ENCODE results near the gene GRIN2B. TPM values are rescaled to one million over a fixed set of nuclear protein-coding genes. Genes with fewer than 3 reads are reported as not detected.

The GRIN2B gene
- total RNA-seq, 1 donor from 2014 or later: 0.11 TPM

GRCh38 chr12:13973996-13974395 is 7.4 kb downstream of the GRIN2B start:
- H3K27me3 ChIP-seq: no peaks in the 10 kb centered on the region
- H3K9me3 ChIP-seq: no peaks in the 10 kb centered on the region
- intact Hi-C loops (cut with DNase I): no loop called here
- H3K36me3 ChIP-seq: no peaks in the 10 kb centered on the region
- DNase-seq (ENCODE audit: low spot score in 2 of 2): no peak
- TF ChIP-seq CTCF (IDR thresholded peaks at IDR 0.05): no peak
- H3K4me3 ChIP-seq: no peak overlapping the region
- H3K27ac ChIP-seq: no peak overlapping the region
- H3K4me1 ChIP-seq: no peaks in the 10 kb centered on the region

- Histone ChIP-seq H3K27me3 (no peaks in the 10 kb centered on the region), H3K4me3 (no peak overlapping the region), H3K27ac (no peak overlapping the region), H3K4me1 (no peaks in the 10 kb centered on the region), H3K9me3 (no peaks in the 10 kb centered on the region), H3K36me3 (no peaks in the 10 kb centered on the region)
- TF ChIP-seq CTCF (IDR thresholded peaks at IDR 0.05): no peak
- DNase-seq (ENCODE audit: low spot score in 2 of 2): no peak
- intact Hi-C loops (cut with DNase I): no loop called here
These were observed 10.6 kb downstream of the GRIN2B start for GRCh38 chr12:13970803-13971202.

GRCh38 chr12:13968281-13968680 is 13.1 kb downstream of the GRIN2B start:
- no peak overlapping the region for H3K4me3 ChIP-seq
- no peak for TF ChIP-seq CTCF (IDR thresholded peaks at IDR 0.05)
- H3K27ac ChIP-seq: no peak overlapping the region
- no peaks in the 10 kb centered on the region for H3K4me1 ChIP-seq
- no peaks in the 10 kb centered on the region for H3K9me3 ChIP-seq
- DNase-seq (ENCODE audit: low spot score in 2 of 2): no peak
- intact Hi-C loops (cut with DNase I): no loop called here
- no peaks in the 10 kb centered on the region for H3K27me3 ChIP-seq
- no peaks in the 10 kb centered on the region for H3K36me3 ChIP-seq

- Histone ChIP-seq H3K4me1 (no peaks in the 10 kb centered on the region), H3K27me3 (no peaks in the 10 kb centered on the region), H3K36me3 (no peaks in the 10 kb centered on the region), H3K4me3 (no peak overlapping the region), H3K27ac (no peak overlapping the region), H3K9me3 (no peaks in the 10 kb centered on the region)
- no peak for DNase-seq (ENCODE audit: low spot score in 2 of 2)
- no peak for TF ChIP-seq CTCF (IDR thresholded peaks at IDR 0.05)
- intact Hi-C loops (cut with DNase I): no loop called here
These were observed 16.7 kb downstream of the GRIN2B start for GRCh38 chr12:13964666-13965065.

DNA sequence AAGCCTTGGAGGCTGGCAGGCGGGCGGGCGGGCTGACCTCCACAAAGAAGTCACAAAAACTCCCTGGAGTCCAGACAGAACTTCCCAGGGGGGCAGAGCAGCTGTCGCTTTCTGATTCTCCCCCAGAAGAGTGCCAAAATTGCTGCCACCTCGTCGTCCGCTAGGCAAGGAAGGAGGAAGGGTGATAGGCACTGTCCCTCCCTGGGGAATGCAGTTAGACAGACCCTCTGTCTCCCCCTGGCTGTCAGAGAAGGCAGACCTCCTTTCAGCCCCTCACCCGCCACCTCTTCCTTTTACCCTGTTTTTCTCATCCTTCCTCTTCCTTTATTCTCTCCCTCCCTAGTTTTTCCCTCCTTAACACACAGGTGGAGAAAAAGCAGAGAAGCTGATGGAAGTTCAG is 18.7 kb downstream of the GRIN2B start:
- Histone ChIP-seq H3K4me3 (no peak overlapping the region), H3K27me3 (no peaks in the 10 kb centered on the region), H3K27ac (no peak overlapping the region), H3K4me1 (no peaks in the 10 kb centered on the region), H3K9me3 (no peaks in the 10 kb centered on the region), H3K36me3 (no peaks in the 10 kb centered on the region)
- intact Hi-C loops (cut with DNase I): no loop called here
- TF ChIP-seq CTCF (IDR thresholded peaks at IDR 0.05): no peak
- no peak for DNase-seq (ENCODE audit: low spot score in 2 of 2)

GRCh38 chr12:13961971-13962370 is 19.4 kb downstream of the GRIN2B start:
- intact Hi-C loops (cut with DNase I): no loop called here
- H3K27ac ChIP-seq: no peak overlapping the region
- TF ChIP-seq CTCF (IDR thresholded peaks at IDR 0.05): no peak

More at GRCh38 chr12:13961971-13962370, 19.4 kb downstream of the GRIN2B start:
- no peak for DNase-seq (ENCODE audit: low spot score in 2 of 2)
- Histone ChIP-seq H3K27me3 (no peaks in the 10 kb centered on the region), H3K36me3 (no peaks in the 10 kb centered on the region), H3K4me1 (no peaks in the 10 kb centered on the region), H3K9me3 (no peaks in the 10 kb centered on the region), H3K4me3 (no peak overlapping the region)

Data from ascending aorta (tissue), 2 donors.